M059J (cell line): ENCODE measurements around the gene NAV1. TPM values are rescaled to one million over a fixed set of nuclear protein-coding genes. Genes with fewer than 3 reads are reported as not detected.

ENCODE experiments used
- DNase-seq: peaks from one replicate; pipeline ENCODE4 v3.0.0-alpha.2; 2012; ENCODE audit warnings: low read depth
- total RNA-seq: library from RNA; depleted of rRNA; stranded (reverse); fragments of >200 nt; shearing (Covaris generic); gene quantifications from 2 replicates; pipeline ENCODE4 v1.2.3, GENCODE V29; 2014

NAV1 gene
- total RNA-seq, 1 experiment from 2014 or later = 43.1 TPM

DNA sequence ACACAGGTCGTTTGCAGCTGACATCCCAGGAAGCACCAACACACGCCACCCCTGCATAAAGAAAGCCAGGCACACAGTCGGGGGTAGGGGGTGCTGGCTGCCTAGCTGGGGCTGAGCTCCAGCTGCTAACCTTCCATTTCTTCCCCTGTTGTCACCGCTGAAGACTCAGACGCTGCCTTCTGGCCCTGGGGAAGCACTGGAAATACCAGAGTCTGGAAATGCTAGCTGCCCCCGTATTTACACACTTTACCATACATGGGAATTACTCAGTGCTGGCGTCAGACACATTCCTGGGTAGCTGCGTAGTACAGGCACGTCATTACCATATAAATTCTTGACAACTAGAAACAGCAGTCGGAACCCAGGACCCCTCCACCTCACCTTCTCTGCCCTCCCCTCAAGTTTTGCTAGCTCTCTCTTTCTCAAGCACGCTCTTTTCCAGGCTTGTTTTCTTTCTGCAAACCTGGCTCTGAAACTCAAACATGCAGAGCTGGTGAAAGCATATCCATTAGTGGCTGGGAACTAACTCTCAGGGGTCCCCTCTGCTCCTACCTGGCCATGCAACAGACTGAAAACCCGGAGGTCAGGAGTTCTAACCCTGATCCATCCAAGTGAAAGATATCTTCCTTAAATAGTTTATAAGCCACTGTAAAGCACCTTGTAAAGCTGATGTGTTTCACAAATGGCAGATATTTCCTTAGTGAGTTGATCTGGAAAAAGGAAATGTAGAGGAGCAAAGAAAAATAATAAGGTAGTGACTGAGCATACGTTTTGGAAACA is 35.3 kb upstream of the NAV1 start:
- peak; percentile 95 for DNase-seq

DNA sequence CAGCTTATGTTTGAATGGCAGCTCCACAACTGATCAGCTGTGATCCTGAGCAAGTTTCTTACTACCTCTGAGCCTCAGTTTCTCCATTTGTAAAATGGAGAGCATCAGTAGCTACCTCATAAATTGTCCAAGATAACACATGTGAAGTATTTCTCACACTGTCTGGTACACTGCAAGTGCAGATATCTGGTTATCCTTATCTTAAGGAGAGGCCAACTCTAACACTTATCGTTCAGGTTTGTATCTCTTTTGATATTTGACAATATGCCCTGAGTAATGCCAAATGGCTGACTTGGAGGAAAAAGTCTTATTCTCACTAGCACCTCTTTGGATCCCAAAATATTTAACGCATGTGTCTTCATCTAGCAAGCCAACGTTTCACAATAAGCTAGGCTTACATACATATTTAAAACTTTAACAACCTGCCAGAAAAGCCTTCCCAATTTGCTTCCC is 34.7 kb upstream of the NAV1 start:
- DNase-seq = no peak

DNA sequence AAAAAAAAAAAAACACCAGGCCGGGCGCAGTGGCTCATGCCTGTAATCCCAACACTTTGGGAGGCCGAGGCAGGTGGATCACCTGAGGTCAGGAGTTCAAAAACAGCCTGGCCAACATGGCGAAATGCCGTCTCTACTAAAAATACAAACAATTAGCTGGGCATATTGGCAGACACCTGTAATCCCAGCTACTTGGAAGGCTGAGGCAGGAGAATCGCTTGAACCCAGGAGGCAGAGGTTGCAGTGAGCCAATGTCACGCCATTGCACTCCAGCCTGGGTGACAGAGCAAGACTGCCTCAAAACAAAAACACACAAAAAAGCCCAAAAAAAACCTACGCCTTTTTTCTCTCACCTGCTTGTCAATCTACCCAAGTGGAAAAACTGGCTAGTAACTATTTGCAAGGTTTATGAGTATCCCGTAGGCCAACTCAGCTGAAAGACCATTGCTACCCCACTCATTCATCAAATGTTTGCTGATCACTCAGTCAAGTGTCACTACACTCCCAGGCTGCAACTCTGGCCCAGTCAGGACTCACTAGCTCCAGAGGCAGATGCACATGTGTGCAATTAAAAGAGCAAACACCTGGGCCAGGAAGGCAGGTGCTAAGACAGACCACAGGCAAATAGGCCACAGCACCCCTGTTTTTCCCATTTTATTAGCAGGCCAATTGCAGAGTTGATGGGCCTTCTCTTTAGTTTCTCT is 34.0 kb upstream of the NAV1 start:
- no peak for DNase-seq

DNA sequence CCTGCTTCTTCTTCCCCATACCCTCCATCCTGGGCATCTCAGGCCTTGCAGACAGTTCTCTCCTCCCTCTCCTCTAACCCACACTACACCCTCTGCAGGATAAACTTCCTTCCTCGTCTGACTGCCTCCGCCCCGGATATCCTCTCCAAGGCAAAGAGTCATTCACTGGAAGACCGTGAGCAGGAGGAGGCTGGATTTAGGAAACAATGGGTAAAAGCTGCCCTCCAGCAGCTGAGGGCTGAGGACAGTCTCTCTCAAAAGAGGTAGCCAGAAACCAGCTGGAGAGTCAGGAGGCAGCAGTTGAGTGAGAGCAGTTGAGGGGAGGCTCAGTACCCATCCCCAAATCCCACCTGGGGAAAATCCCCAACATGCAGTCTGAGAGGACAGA is 33.4 kb upstream of the NAV1 start:
- peak; percentile 86 for DNase-seq

DNA sequence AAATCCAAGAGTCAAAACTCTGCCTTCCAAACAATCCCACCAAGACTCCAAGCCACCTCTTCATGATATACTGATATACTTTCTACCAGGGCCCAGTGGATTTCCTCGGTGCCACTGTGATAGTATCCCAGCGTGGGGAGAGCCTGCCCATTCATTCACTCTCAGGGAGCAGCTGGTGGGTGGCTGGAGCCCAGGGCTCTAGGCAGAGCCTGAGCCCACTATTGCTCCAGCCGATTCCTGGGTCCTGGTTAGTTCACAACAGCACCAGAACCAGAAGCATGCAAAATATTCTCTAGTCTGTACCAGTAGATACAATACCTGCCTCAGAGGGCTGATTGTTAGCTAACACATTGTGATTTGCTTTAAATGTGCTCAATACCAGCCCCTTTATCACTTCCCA is 32.8 kb upstream of the NAV1 start:
- no peak for DNase-seq

DNA sequence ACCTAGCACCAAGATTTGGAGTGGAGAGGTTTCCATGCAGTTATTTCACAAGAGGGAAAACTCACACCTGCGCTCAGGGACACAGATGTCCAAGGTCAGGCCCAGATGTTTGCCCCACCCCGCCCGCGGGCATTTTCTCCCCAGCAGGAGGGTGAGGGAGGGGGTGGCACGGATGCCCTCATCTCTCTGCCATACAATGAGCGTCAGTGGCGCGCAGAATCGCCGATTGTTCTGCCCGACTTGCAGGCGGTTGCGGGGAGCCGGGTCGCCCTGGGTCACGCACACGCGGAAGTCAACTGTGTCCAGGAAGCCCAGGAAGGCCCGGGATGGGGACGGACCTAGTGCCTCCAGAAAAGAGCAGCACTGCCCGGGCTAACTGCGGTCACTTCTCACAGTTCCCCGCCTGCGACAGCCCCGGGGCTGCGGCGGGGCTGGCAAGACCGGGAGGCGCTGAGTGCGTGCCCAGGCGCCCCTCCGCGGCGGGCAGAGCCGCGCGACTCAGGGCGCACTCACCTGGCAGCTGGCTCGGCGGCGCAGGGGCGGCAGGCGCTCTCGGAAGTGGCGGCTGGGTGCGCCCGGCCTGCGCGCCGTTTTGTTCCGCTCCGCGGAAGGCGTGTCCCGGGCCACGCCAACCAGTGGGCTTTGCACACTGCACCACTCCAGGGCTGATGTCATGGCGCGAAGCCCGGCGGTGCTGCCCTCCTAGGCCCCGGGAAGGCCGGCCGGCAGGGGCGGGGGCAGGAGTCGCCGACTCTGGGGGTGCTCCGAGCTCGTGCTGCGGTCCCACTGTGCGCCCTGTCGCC is 32.2 kb upstream of the NAV1 start, which contains the start of gene CSRP1:
Gene CSRP1, minus strand, starts transcription at position 567 of the 803 bp plus-strand sequence. CDS start 10,820 bp downstream, outside the sequence.
- peak; percentile 77 for DNase-seq

DNA sequence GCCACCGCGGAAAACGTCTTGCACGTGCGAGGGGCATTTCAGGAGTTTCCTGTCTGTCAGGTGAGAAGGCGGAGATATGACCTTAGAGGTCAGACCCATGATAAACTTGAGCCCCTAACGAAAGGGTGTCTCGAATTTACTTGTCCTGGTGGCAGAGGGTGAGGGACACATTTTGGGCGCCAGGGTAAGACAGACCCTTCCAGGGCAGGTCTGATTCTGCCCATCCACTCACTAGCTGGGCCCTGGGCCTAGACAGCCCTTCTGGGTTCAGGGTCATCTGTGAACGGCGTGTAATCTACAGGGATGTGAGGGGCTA is 31.6 kb upstream of the NAV1 start:
- DNase-seq = no peak

- DNase-seq = peak; percentile 90
Observed at GRCh38 chr1:201508809-201509208, 30.1 kb upstream of the NAV1 start.

DNA sequence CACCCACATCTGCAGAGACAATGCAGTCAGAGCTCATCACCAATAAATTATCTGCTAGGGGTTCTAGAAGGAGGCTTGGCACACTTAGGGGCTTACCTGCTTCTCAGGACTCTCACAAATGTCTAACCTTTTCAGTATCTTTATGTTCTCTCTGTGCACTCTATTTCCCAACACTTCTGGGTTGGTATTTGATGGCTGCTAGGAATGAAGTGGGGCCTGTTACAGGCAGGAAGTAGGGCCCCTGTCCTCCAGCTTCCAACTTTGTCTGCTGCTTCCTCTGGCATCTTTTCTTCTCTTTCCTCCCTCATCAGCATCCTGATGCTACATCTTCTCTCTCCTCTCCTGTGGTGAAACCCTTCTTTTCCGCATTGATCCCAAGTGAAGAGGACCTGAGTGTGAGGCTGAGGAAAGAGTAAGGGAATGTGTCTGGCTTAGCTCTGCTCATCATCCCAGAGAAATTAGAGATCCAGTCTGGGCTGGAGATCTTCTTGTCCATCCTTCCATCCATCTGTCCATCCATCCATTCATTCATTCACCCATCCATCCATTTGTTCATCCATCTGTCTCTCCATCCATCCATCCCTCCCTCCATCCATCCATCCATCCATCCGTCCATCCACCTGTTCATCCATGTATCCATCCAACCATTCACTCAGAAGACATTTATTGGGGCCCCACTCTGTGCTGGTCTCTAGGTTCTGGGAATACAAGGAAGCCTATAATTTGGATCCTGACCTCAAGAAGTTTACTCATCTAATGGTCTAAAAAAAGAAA is 29.1 kb upstream of the NAV1 start:
- no peak for DNase-seq

DNA sequence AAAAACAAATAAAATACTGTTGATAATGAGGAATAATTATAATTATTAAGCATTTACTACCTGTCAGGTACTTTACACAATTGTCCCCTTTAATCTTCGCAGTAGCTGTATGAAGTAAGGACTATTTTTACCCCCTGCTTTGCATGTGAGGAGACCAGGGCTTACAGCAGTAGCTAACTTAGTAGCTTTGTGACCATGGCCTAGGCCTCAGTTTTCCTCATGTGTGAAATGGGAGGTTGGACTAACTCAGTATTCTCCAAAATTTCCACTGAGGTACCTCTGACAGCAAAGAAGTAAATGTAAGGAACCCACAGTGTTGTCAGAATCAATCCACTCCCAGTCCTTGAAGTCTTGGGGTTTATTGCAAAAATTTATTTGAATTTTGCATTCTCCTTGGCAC is 28.2 kb upstream of the NAV1 start:
- no peak for DNase-seq

- no peak for DNase-seq
Observed at GRCh38 chr1:201511396-201511940, 27.5 kb upstream of the NAV1 start.

DNA sequence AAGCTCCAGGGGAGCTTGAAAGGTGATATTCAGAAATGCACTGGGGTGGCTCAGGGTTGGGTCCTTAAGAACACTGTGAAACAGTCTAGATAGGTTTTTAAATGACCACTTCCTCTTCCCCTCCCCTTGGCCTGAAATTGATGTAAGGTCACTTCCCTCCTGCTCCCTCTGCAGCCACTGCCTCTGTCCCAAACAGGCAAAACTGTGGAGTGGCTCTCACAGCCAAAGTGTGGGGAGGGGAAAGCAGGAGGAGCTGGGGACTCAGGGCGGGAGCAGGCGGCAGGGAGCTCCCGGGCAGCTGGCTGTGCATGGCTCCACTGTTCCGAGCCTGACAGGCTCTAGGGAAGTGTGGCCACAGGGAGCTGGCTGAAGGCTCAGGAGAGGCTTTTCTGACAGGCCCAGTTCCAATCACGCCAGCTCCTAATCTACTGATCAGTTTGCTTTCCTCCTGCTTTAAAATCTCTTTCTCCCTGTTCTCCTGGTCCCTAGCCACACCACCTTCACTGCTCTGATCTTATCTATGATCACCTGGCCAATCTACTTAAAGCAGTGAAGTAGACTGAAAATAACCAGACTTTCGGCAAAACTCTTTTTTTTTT is 26.9 kb upstream of the NAV1 start:
- DNase-seq = peak; percentile 38

DNA sequence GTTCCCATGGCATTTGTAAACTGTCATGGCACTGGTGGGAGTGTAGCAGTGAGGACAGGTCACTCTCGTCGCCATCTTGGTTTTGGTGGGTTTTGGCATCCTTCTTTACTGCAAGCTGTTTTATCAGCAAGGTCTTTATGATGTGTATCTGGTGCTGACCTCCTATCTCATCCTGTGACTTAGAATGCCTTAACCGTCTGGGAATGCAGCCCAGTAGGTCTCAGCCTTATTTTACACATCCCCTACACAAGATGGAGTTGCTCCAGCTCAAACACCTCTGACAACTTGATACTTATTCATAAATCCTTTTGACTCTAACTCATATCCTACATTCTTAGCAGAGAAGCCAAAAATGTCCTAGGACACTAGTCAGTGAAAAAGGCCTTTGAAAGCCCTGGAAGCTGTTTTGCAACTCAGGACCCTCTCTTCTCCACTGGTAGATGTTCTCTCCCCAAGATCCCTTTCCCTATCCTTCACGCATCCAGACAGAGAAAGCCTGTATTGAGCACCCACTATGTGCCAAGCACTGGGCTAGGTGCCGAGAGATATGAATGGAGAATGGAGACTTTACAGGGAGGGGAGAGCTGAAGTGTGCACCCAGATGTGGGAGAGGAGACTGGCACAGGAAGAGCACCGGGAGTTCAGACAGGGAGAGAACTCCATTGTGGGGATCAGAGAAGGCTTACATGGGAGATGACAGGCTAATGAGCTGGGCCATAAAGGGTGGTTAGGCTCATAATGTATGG is 25.3 kb upstream of the NAV1 start:
- no peak for DNase-seq

GRCh38 chr1:201514466-201514865 is 24.5 kb upstream of the NAV1 start:
- DNase-seq = no peak

- DNase-seq = no peak
Observed at GRCh38 chr1:201515062-201515750, 23.7 kb upstream of the NAV1 start.

DNA sequence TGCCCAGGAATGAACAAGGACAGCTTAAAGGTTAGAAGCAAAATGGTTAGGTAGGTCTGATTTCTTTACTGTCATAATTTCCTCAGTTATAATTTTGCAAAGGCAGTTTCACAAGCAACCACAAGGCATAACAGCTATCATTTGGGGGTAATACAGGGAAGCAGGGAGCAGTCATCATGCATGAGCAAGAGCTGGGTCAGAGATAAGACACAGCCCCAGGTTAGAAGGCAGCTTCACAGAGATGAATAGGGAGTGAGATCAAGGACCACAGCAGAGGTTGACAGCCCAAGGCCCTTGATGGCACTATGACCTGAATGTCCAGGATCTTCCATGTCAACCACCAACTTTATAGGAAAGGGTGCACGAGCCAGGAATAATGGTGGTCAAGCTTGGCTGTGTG is 23.0 kb upstream of the NAV1 start:
- no peak for DNase-seq

DNA sequence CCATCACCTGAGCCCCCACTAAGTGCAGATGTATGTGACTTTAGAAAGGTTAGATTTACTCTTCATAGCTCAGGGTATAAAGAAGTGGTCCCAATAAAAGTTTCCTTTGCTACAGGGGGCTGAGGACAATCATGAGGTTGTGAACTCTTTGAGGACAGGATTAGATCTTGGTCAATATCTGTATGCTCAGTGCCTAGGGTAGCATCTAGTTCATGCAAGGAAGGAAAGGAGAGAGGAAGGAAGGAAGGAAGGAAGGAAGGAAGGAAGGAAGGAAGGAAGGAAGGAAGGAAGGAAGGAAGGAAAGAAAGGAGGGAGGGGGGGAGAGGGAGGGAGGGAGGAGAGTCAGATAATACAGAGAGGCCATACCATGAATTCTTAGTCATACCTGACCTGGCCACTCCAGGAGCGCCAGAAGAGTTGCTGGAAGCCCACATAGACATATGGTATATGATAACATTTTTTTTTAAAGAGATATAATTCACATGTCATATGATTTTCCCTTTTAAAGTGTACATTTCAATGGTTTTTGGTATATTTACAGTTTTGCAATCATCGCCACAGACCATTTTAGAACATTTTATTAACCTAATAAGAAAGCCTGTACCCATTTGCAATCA is 22.3 kb upstream of the NAV1 start:
- no peak for DNase-seq

DNA sequence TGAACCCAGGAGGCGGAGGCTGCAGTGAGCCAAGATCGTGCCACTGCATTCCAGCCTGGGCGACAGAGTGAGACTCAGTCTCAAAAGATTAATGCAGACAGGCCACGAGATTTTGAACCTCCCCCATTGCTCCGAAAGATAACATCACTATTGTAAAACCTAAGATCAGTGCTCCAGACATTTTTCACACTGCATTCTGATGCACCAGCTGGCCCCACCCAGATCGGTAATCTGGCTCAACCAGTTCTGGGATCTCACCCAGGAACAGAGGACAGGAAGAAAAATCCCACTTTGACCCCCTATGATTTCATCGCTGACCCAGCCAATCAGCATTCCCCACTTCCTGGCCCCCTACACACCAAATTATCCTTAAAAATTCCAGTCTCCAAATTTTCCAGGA is 21.3 kb upstream of the NAV1 start:
- no peak for DNase-seq

GRCh38 chr1:201518071-201518470 is 20.9 kb upstream of the NAV1 start:
- no peak for DNase-seq
